ENCODE data around the gene UAP1L1. TPM values are rescaled to one million over a fixed set of nuclear protein-coding genes. Genes with fewer than 3 reads are reported as not detected.

Gene UAP1L1
- total RNA-seq, 1 experiment from 2014 or later = 6.6 TPM

DNA sequence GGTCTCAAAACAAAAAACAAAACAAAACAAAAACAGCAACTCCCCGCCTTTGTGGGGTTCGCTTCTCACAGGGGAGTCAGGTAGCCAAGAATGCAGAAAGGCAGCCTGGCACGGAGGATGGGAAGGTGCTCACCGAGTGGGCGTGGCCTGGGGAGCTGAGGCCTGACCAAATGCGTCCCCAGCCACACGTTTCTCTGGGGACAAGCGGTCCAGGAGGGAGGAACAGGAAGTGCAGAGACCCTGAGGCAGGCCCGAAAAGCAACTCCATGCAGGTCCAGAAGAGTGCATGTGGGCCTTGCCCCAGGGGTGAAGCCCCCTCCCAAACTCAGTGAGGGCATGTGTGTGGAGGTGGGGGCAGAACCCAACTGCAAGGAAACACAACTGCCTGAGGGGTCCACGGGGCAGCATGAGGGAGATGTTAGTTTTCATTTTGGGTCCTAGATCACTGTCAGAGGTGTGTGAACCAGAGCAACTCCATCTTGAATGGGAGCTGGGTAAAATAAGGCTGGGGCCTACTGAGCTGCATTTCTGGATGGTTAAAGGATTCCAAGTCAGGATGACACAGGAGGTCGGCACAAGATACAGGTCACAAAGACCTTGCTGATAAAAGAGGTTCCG, 2.6 kb upstream of the UAP1L1 start:
- Histone ChIP-seq H3K56ac (ENCODE audit: insufficient read length, low read depth, low read length) (no peak overlapping the region), H3K14ac (ENCODE audit: insufficient read depth, low read length) (0 out of 2 replicates have a peak overlapping the region, but pooled peaks have one; percentile 68), H3K79me1 (ENCODE audit: insufficient read depth, low read depth, low read length, poor library complexity, severe bottlenecking) (no peaks in the 10 kb centered on the region), H3K23me2 (ENCODE audit: insufficient read length, low read depth, low read length, poor library complexity, severe bottlenecking) (peaks cover 17% of the 10 kb centered on the region), H4K8ac (replicated peaks; ENCODE audit: insufficient read length, low read depth, low read length) (no peak overlapping the region), H3K9me3 (ENCODE audit: control insufficient read depth, low read depth, low read length) (no peaks in the 10 kb centered on the region), H3K27me3 (ENCODE audit: insufficient read depth, low read length) (peaks cover 7% of the 10 kb centered on the region; the same call in 1 of the 2 replicates), H4K5ac (ENCODE audit: insufficient read length, low read depth, low read length) (no peak overlapping the region), H3T11ph (ENCODE audit: low read length) (no peak overlapping the region), H3K4ac (ENCODE audit: low read depth, low read length) (no peak overlapping the region; the same call in 1 of the 2 replicates), H3K18ac (ENCODE audit: insufficient read length, low read depth, low read length) (peak overlapping the region; percentile 76), H2AK5ac (ENCODE audit: insufficient read length, low read length) (no peak overlapping the region), H3K79me2 (ENCODE audit: insufficient read depth, low read length) (no peaks in the 10 kb centered on the region), H2BK15ac (ENCODE audit: low read depth, low read length) (no peak overlapping the region), H3K27ac (ENCODE audit: insufficient read length, low read depth, low read length) (no peak overlapping the region), H3K9ac (ENCODE audit: extremely low read depth, insufficient read length, low read length) (no peak overlapping the region), H3K4me2 (ENCODE audit: insufficient read depth, insufficient read length, low read length) (no peak overlapping the region), H2BK20ac (ENCODE audit: low read depth, low read length, poor library complexity, severe bottlenecking) (no peak overlapping the region), H2BK120ac (ENCODE audit: low read depth, low read length, poor library complexity, severe bottlenecking) (no peak overlapping the region), H3K23ac (ENCODE audit: insufficient read length, low read depth, low read length) (no peak overlapping the region), H2AFZ (ENCODE audit: low read length) (no peak overlapping the region), H4K91ac (ENCODE audit: insufficient read length, low read depth, low read length) (no peak overlapping the region), H2BK12ac (ENCODE audit: insufficient read length, low read depth, low read length) (no peak overlapping the region), H2BK5ac (ENCODE audit: insufficient read length, low read length) (no peak overlapping the region), H4K20me1 (ENCODE audit: control insufficient read depth, insufficient read depth, insufficient read length) (peaks cover 3% of the 10 kb centered on the region), H3K4me1 (ENCODE audit: insufficient read depth, low read length) (peaks cover 7% of the 10 kb centered on the region; the same call in 1 of the 2 replicates)
- Mint-ChIP-seq H3K27ac (peak overlapping the region in 2 of 3 experiments; percentile 83 to 97; a peak in 4 of 7 replicates), H3K36me3 (ENCODE audit: insufficient read depth in 1 of 3, low read depth in 3 of 3) (no peaks in the 10 kb centered on the region), H3K9me3 (no peaks in the 10 kb centered on the region; a peak in 1 of 5 replicates), H3K4me3 (peak overlapping the region in 1 of 2 experiments; percentile 16; a peak in 1 of 5 replicates), H3K4me1 (peaks cover 17 to 28% of the 10 kb centered on the region in 2 experiments), H3K27me3 (ENCODE audit: low read depth) (peaks cover 41% of the 10 kb centered on the region)
- peak; percentile 68 for DNase-seq
- TF ChIP-seq, protein P1, sequence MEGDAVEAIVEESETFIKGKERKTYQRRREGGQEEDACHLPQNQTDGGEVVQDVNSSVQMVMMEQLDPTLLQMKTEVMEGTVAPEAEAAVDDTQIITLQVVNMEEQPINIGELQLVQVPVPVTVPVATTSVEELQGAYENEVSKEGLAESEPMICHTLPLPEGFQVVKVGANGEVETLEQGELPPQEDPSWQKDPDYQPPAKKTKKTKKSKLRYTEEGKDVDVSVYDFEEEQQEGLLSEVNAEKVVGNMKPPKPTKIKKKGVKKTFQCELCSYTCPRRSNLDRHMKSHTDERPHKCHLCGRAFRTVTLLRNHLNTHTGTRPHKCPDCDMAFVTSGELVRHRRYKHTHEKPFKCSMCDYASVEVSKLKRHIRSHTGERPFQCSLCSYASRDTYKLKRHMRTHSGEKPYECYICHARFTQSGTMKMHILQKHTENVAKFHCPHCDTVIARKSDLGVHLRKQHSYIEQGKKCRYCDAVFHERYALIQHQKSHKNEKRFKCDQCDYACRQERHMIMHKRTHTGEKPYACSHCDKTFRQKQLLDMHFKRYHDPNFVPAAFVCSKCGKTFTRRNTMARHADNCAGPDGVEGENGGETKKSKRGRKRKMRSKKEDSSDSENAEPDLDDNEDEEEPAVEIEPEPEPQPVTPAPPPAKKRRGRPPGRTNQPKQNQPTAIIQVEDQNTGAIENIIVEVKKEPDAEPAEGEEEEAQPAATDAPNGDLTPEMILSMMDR (conservative IDR thresholded peaks at IDR 0.05) = no peak
- no CpG with 5 or more reads among the region's 12 CpGs for WGBS (ENCODE audit: extremely low coverage, insufficient read length, low lambda C conversion rate)

Measured in H9 (cell line).